ENCODE results near the gene MMAB.

MMAB gene

DNA sequence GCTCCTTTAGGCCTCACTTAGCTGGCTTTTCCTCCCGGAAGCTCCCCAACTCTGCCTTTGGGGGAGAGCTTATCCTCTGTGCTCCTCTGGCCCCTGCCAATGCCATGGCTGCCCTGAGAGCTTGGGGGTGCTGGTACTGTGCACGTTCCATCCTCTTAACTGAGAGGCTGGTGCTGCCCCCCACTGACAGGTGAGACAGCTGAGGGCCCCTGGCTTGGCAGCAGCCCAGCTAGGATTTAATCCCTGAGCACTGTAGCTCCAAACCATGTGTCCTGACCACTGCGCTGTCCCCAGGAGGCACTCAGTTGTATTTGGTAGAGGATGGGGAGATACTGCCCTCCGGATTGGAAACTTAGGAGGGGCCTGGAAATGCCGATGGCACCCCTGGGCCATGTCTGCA lies 49.8 kb downstream of the MMAB start:
- no peak overlapping the region for H3K4me3 ChIP-seq (ENCODE audit: low read depth, low read length)
- no peak for DNase-seq (ENCODE audit: low read depth)

GRCh38 chr12:109523071-109523470 lies 50.2 kb downstream of the MMAB start:
- no peak overlapping the region for H3K4me3 ChIP-seq (ENCODE audit: low read depth, low read length)
- no peak for DNase-seq (ENCODE audit: low read depth)
- no peak for TF ChIP-seq CTCF (IDR thresholded peaks at IDR 0.05; ENCODE audit: low read depth, low read length, missing control alignments)

More for the DNA sequence above, 49.8 kb downstream of the MMAB start:
- TF ChIP-seq CTCF (IDR thresholded peaks at IDR 0.05; ENCODE audit: low read depth, low read length, missing control alignments) = no peak

DNA sequence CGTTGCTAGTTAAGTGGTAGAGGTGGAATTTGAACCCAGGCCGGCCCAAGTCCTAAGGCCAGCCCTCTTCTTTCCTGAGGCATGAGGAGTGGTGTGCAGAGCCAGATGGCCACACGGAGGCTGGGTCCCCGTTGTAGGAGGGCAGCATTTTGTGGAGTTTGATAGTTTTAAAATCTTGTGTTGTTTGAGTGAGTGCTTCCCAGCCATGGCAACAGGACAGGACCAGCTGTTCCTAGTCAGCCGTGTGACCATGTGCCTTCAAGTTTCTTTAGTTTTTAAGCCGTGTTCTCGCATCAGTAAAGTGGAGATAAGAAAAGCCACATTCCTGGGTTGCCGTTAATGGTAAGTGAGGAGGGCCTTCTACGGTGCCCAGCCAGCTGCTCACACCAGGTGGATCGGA lies 51.5 kb downstream of the MMAB start:
- no peak for DNase-seq (ENCODE audit: low read depth)
- H3K4me3 ChIP-seq (ENCODE audit: low read depth, low read length) = no peak overlapping the region
- no peak for TF ChIP-seq CTCF (IDR thresholded peaks at IDR 0.05; ENCODE audit: low read depth, low read length, missing control alignments)

DNA sequence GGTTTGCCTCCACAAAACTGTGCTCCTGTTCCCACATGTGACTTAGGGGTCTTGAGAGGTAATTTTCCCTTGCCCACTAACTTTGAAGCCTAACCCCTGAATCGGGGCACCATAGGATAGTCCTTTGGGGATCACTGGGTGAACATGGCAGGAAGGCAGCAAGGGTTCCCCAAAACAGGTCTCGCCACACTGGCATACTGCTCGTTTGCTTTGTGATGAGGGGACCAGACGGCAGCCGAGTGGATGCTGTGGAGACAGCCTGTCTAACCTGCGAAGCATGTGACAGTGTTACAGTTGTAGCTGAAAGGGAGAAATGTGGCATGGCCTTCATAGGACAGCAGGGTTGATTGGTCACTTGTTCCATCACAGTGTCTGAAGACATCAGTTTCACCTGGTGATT lies 53.5 kb downstream of the MMAB start:
- no peak overlapping the region for H3K4me3 ChIP-seq (ENCODE audit: low read depth, low read length)
- TF ChIP-seq CTCF (IDR thresholded peaks at IDR 0.05; ENCODE audit: low read depth, low read length, missing control alignments) = no peak
- no peak for DNase-seq (ENCODE audit: low read depth)

GRCh38 chr12:109518820-109519665 lies 54.3 kb downstream of the MMAB start:
- TF ChIP-seq CTCF (IDR thresholded peaks at IDR 0.05; ENCODE audit: low read depth, low read length, missing control alignments) = peak; percentile 81
- DNase-seq (ENCODE audit: low read depth) = no peak
- no peak overlapping the region for H3K4me3 ChIP-seq (ENCODE audit: low read depth, low read length)

DNA sequence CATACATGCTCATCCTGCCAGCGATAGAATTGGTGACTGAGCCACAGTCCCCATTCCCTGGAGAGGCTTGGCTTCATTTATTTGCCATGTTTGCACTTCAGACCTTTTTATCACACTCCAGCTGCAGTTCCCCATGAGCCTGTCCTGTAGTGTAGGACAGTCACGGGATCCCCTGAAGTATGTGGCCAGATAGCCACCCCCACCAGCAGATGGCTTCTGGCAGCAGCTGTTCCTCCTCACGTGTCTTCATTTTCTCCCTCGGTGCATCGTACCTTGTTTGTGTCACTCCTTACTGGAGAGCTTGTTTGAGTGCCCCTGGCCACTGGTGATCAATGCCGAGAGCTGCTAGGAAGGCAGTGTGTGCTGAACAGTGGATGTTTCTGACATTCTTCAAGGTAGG lies 55.7 kb downstream of the MMAB start:
- no peak for DNase-seq (ENCODE audit: low read depth)
- TF ChIP-seq CTCF (IDR thresholded peaks at IDR 0.05; ENCODE audit: low read depth, low read length, missing control alignments) = no peak
- H3K4me3 ChIP-seq (ENCODE audit: low read depth, low read length) = no peak overlapping the region

DNA sequence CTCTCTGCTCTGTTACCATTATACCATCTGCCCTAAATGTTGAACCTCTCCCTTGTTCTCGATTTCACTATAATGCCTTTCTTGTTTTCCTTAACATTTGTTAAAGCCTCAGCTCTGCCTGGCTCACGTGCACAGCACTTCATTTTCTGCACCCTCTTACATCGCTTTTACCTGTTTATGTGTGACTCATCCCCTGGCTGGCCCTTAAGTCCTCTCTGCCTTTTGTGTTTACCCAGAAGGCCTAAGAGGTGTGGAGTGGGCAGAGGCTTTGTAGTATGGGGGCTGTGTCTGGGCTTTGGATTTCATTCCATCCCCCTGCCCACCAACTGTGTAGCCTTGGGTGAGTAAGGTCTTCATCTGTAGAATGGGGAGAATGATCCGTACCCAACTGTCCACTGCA lies 59.3 kb downstream of the MMAB start:
- TF ChIP-seq CTCF (IDR thresholded peaks at IDR 0.05; ENCODE audit: low read depth, low read length, missing control alignments) = no peak
- DNase-seq (ENCODE audit: low read depth) = no peak

More for the DNA sequence above, 59.3 kb downstream of the MMAB start:
- H3K4me3 ChIP-seq (ENCODE audit: low read depth, low read length) = no peak overlapping the region
